SK-N-DZ (cell line): Measurements from ENCODE around the gene ERF.
A peak's percentile ranks its signal among the peaks of the same experiment; 100 is the strongest.

Experiments
- DNase-seq: peaks from one replicate; pipeline ENCODE4 v3.0.0-alpha.2; 2015; ENCODE audit warnings: low spot score

ERF gene

DNA sequence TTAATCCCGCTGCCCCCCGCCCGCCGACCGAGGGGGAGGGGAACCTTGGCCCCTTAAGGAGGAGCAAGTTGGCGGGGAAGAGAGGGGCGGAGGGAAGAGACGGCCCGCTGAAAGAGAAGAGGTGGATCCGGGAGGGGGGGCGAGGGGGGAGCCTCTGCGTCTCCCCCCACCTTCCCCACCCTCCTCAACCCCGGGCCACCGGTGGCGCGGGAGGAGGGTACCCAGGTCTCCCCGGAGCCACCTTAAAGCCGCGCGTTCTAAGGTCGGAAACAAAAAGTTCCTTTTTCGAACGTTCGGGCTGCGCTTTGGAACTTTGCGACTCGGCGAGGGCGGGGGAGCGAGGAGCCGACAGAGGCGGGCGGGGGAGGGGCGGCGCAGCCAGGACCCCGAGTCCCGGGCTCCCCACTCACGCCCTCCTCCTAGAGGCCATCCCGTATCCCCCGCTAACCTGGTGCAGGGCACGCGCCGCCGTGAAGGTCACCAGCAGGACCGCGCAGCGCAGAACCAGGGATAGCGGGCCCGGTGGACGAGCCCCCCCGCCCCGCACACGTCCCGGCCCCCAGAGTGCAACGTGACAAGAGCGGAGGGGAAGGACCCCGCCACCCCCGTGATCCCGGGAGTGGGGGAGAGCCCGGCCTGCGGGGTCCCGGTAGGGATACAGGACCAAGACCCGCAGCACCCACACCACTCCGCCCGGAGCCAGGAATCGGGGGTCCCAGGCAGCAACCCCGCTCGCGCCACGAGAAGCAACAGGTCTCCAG is 659 bp downstream of the ERF start:
- DNase-seq = peak; percentile 56

- DNase-seq = peak; percentile 47
These were observed 1.5 kb downstream of the ERF start for GRCh38 chr19:42253245-42254088.

DNA sequence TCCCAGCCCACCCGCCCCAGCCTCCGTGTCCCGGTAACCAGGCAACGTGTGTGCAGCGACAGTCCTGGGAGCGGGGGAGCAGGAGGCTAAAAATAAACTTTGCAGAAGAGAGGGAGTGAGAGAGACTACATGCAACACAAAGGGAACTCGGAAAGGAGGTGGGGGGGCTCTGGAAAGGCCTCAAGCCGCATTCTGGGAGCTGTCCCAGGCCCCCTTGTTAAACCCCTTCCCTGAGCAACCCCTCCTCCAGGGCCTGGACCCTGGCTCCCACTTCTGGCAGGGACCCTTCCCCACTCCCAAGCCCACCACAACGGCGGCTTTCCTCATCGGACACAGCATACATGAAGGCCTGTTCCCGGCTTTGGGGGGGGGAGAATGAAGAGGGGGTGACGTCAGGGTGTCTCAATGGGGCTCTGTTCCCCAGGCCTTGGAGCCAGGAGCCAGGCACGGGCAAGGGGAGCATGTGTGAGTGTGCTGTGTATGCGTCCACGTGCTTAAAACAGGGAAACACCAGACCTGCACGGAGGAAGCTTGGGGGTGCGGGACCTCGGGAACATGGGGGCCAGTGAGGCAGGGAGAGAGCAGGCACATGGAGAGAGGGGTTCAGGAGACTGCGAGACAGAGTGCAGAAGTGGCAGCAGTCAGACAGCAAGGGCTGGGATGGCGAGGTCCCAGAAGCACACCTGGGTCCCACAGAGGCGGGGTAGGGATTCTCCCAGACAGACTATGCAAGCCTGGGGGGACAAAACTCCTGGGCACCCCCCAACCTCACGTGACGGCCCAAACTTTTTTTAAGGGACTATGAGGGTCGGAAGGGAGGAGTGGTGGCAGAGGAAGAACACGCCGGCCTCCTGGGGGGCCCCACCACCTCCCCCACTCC is 2.3 kb downstream of the ERF start:
- no peak for DNase-seq

DNA sequence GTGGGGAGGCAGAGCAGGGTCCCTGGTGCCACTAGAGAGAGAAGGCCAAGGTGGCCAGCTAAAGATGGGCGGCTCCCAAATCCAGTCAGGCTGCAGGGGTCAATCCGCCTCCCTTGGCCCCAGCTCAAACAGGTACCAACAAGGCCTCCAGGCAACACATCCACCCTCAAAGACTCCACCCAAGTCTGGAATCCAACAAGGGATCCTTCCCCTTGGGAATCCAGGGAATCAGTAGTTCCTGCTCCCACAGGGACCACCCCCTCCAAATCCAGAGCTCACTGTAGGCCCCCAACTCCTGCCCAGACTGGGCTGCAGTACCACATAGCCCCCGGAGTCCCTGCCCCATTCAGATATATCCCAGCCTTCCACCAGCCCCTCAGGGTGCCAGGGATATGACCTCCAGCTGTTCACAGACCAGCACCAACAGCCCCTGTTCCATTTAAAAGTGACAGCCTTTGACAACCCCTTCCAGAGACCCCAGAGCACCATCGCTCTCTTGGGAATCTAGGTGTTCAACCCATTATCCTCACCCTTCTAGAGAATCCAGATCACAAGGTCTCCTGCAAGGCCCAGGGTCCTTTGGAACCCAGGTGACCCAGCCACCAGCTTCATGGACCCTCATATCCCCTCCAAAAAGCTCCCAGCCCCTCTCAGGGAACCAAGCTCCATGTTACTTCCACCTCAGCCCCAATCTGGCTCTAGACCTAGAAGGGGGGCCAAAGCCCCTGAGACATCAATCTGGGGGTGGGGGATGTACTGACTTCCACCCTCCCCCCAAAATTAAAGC is 3.2 kb downstream of the ERF start:
- no peak for DNase-seq

GRCh38 chr19:42250666-42251531 is 4.0 kb downstream of the ERF start:
- DNase-seq = no peak

- no peak for DNase-seq
These were observed 4.7 kb downstream of the ERF start for GRCh38 chr19:42250183-42250665.

GRCh38 chr19:42249769-42250168 is 5.2 kb downstream of the ERF start:
- DNase-seq = no peak

DNA sequence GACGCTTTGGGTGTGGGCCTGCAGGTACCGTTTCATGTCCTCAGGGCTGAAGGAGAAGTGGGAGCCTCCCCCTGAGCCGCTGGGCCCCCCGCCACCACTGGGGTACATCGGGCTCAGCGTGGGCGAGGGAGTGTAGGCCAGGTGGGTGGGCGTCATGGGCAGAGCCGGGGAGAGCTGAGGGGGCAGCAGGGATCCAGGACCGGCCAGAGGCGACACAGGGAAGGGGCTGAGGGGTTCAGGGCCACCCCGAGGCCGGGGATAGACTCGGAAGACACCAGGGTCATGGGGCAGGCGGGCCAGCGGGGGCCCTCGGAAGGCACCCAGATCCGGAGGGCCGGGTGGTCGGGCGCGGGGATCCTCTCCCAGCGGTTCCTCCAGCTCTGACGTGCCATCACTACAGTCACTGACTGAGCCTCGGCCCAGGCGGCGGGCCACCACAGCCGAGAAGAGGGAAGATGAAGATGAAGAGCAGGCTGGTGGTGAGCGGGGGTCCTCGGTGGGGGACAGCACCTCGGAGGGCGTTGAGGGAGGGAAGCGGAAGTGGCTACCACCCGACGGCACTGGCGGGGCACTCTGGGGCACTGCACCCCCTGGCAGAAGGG is 5.7 kb downstream of the ERF start:
- DNase-seq = no peak

GRCh38 chr19:42248270-42249148 is 6.4 kb downstream of the ERF start:
- no peak for DNase-seq

DNA sequence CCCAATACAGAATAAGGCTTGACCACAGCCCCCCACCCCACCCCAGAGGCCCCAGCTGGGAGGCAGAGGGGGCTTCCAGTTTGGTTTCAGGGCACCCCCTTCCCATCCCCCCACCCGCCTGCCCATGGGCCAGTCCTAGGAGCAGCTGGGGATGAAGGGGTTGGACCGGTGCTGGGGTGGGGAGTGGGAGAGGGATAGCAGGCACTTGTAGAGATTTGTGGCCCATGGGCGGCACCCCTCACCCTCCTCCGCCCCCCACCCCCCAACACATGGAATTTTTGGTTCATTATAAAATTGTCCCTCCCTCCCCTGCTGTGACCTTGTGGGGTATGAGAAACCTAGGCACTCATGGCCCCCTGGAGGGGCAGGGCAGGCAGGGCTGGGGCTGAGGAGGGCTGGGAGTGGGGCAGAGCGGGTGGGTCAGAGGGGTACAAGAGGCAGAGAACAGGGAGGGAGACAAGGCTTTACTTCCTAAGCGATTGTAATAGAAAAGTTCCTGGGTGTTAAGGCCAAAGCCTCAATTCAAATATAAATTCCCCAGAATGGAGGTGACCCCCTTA is 7.2 kb downstream of the ERF start:
- no peak for DNase-seq

GRCh38 chr19:42246922-42247639 is 7.8 kb downstream of the ERF start:
- no peak for DNase-seq

GRCh38 chr19:42246143-42246921 is 8.6 kb downstream of the ERF start:
- peak; percentile 56 for DNase-seq

DNA sequence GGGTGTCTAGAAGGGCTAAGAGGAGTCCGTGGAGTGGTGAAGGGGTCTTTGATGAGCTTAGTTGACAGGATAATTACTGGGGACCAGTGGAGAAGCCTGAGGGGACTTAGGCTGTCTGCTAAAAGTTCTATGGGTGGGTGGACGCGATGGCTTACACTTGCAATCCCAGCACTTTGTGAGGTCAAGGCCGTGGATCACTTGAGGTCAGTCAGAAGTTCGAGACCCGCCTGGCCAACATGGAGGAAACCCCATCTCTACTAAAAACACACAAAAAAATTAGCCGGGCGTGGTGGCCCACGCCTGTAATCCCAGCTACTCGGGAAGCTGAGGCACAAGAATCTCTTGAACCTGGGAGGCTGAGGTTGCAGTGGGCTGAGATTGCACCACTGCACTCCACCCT is 9.7 kb downstream of the ERF start:
- no peak for DNase-seq

DNA sequence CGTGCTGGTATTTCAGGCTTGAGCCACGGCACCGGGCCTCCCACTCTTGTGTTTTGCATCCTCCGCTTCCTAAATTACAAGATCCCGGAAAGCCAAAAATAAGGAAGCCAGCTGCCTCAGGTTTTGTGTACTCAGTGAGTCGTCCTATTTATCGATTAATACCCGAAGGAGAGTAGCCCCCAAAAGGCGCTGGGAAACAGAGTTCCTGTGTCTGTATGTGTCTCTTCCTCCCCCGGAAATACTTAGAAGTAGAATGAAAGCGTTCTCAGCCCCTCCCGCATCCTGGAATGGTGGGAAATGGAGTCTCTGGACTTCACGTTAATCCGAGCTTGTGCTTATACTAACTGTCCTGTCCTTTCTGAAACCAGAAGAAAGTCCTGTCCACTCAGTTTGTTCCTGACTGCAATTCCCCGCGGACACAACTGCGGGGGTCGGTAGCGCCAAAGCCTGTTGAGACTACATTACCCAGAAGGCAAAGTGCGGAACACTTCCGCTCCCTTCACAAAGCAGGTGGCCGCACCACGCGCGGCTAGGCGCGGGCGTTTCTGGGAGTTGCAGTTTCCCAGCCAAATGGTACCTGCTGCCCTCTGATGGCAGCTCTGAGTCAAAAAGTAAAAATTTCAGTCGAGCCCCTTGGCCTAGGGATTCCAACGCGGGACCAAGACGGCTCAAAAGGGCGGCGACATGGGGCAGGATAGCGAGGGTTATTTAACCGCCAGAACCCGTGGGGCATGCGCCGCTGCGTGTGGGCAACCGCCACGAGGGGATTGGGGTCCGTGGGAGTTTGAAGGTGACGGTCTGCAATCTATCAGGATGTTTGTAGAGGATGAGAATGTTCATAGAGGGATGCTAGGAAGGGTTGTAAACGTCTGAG is 10.3 kb downstream of the ERF start:
- DNase-seq = peak; percentile 94

DNA sequence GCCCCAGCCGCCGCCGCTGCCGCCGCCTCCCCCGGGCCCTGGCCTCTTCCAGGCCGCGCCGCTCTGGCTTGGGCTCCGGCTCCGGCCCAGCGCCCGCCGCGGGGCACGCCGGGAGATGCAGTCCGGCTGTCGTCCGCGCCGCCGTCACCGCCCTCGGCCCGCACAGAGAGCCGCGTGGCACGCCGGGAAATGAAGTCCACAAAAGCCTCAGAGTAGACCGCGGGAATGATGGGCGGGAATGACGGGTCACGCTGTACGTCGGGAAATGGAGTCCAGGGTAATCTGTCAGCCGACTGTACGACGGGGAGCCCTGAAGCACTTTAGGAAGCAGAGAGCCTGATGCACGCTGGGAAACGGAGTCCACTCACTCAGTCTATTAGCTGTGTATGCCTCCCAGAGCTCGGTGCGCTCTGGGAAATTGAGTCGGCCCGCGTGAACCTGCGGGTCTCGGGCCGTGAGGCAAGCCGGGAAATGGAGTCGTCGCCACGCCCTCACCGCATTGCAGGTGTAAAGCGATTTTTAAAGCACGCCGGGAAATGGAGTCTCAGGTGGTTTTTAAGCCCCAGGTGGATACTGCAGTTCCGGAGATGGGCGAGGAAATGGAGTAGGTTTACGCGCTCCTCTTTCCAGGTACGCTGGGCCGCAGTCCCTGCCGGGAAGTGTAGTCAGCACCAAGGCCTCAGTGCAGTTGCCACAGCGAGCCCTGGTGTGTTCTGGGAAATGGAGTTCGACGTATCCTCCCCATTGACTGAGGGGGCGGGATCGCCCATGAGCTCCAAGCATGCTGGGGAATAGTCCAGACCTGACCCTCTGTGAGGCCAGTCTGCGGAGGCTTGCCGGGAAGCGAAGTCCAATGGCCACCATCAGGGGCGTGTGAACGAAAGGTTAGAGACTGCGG is 12.2 kb downstream of the ERF start, which contains the start of gene GSK3A:
Gene GSK3A, minus strand, starts transcription at position 91 of the 898 bp plus-strand sequence. CDS start 137 bp downstream, outside the sequence.
- peak; percentile 99 for DNase-seq
